Kidney epithelial cell (primary cell): ENCODE results near the gene TRAPPC3. TPM values are rescaled to one million over a fixed set of nuclear protein-coding genes. Genes with fewer than 3 reads are reported as not detected.

Source experiments
- DNase-seq: peaks from one replicate; pipeline ENCODE4 v3.0.0-alpha.2; 2010; ENCODE audit warnings: low read depth
- H3K27me3 ChIP-seq: 2 replicates; pipeline ENCODE4 v1.6.0; 2011; ENCODE audit warnings: low read length; ENCODE audit not compliant: control insufficient read depth, insufficient read depth
- H3K36me3 ChIP-seq: 2 replicates; pipeline ENCODE4 v1.5.1; 2011; ENCODE audit warnings: low read length; ENCODE audit not compliant: control insufficient read depth, insufficient read depth
- H3K4me3 ChIP-seq: 2 replicates; pipeline ENCODE4 v1.5.1; 2011; ENCODE audit warnings: low read depth, mild to moderate bottlenecking, control low read depth, low read length
- CTCF ChIP-seq: IDR thresholded peaks from 2 replicates; pipeline ENCODE4 v1.5.1; 2011; ENCODE audit warnings: mild to moderate bottlenecking, moderate library complexity, low read length, control low read depth, inconsistent platforms; ENCODE audit not compliant: insufficient read depth, poor library complexity, severe bottlenecking
- total RNA-seq: library from RNA; depleted of rRNA; stranded (reverse); fragments of >200 nt; gene quantifications from 2 replicates; pipeline ENCODE4 v1.2.3, GENCODE V29; 2015

The TRAPPC3 gene
- total RNA-seq, 1 donor from 2014 or later: 105 TPM

GRCh38 chr1:36179220-36179600, 29.9 kb upstream of the TRAPPC3 start:
- H3K36me3 ChIP-seq: peaks cover 5% of the 10 kb centered on the region
- no peak for TF ChIP-seq CTCF

GRCh38 chr1:36178471-36179219, 29.4 kb upstream of the TRAPPC3 start:
- Histone ChIP-seq H3K4me3 (no peak overlapping the region), H3K27me3 (no peaks in the 10 kb centered on the region), H3K36me3 (peaks cover 7% of the 10 kb centered on the region)
- no peak for TF ChIP-seq CTCF
- DNase-seq: no peak

More at GRCh38 chr1:36179220-36179600, 29.9 kb upstream of the TRAPPC3 start:
- H3K4me3 ChIP-seq: no peak overlapping the region
- no peaks in the 10 kb centered on the region for H3K27me3 ChIP-seq
- no peak for DNase-seq

- TF ChIP-seq CTCF: no peak
- no peak for DNase-seq
- Histone ChIP-seq H3K4me3 (no peak overlapping the region), H3K27me3 (no peaks in the 10 kb centered on the region), H3K36me3 (peaks cover 7% of the 10 kb centered on the region)
These were observed 28.5 kb upstream of the TRAPPC3 start for GRCh38 chr1:36177589-36178431.

- DNase-seq: no peak
- H3K27me3 ChIP-seq: no peaks in the 10 kb centered on the region
- no peak for TF ChIP-seq CTCF
- H3K4me3 ChIP-seq: no peak overlapping the region
- H3K36me3 ChIP-seq: peaks cover 9% of the 10 kb centered on the region
These were observed 27.0 kb upstream of the TRAPPC3 start for GRCh38 chr1:36176106-36176949.

GRCh38 chr1:36175137-36176095, 26.1 kb upstream of the TRAPPC3 start:
- H3K36me3 ChIP-seq: peaks cover 8% of the 10 kb centered on the region

More at GRCh38 chr1:36175137-36176095, 26.1 kb upstream of the TRAPPC3 start:
- no peak for TF ChIP-seq CTCF
- H3K4me3 ChIP-seq: no peak overlapping the region
- no peak for DNase-seq
- no peaks in the 10 kb centered on the region for H3K27me3 ChIP-seq
